ENCODE results near the gene TNXB.
"Not testable (repeated sequence)": the region's sequence is repeated elsewhere in the genome, so short reads cannot be mapped to it uniquely, and the experiment has no call there.

The TNXB gene

GRCh38 chr6:31996385-31996784, 112.8 kb downstream of the TNXB start:
- not testable (repeated sequence) for DNase-seq

GRCh38 chr6:31994421-31994820, 114.7 kb downstream of the TNXB start:
- not testable (repeated sequence) for DNase-seq

Data from right forelimb (tissue), 1 donor.